Measurements from ENCODE around the gene PPP2R3C.
"Not testable (repeated sequence)": the region's sequence is repeated elsewhere in the genome, so short reads cannot be mapped to it uniquely, and the experiment has no call there.

Gene PPP2R3C

DNA sequence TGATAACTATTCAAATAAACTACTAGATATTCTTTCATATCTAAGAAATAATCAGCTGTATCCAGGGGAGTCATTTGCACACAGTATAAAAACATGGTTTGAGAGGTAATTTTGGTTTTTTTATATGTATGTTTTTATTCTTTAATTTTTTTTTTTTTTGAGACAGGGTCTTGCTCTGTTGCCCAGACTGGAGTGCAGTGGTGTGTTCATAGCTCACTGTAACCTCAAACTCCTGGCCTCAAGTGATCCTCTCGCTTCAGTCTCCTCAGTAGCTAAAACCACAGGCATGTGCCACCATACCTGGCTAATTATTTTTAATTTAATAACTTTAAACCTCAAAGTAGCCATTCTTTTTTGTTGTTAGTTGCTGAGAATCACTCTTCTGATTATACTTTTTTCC is 2.3 kb upstream of the PPP2R3C start:
- DNase-seq (ENCODE audit: low spot score): no peak

DNA sequence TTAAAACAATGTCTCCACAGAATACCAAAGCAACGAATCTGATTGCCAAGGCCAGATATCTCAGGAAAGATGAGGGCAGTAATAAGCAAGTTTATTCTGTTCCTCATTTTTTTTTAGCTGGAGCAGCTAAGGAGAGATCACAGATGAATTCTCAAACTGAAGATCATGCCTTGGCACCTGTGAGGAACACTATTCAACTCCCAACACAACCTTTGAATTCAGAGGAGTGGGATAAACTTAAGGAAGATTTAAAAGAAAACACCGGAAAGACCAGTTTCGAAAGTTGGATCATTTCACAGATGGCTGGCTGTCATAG is 1.6 kb upstream of the PPP2R3C start:
- DNase-seq (ENCODE audit: low spot score): no peak

DNA sequence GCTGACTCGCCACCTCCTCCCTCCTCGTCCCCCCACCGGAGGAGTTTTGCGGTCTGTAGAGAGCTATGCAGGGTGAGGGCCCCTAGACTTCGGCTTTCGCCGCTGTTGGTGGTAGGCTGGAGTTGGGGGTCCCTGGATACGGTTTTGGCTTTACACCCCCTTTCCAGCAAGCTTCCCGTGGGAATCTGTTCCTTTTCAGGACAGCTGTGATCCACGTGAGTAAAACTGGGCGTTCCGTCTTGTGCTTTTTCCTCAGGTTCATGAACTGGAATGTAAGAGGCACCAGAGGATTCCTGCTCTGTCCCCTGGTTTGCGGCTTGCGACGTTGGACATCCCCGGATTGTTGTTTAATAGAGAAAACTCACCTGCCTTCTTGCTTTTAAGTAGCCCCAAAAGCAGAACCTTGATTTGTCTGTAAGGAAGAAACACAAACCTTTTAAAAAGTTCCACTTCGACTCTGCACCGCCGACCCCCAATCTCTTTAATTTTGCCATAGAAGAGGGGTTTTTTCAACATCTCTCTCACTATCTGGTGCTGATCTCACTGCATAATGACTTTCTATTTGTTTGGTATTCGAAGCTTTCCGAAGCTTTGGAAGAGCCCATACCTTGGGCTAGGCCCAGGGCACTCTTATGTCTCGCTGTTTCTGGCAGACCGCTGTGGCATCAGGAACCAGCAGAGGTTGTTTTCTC is 1.1 kb upstream of the PPP2R3C start:
- DNase-seq (ENCODE audit: low spot score): peak; percentile 47

DNA sequence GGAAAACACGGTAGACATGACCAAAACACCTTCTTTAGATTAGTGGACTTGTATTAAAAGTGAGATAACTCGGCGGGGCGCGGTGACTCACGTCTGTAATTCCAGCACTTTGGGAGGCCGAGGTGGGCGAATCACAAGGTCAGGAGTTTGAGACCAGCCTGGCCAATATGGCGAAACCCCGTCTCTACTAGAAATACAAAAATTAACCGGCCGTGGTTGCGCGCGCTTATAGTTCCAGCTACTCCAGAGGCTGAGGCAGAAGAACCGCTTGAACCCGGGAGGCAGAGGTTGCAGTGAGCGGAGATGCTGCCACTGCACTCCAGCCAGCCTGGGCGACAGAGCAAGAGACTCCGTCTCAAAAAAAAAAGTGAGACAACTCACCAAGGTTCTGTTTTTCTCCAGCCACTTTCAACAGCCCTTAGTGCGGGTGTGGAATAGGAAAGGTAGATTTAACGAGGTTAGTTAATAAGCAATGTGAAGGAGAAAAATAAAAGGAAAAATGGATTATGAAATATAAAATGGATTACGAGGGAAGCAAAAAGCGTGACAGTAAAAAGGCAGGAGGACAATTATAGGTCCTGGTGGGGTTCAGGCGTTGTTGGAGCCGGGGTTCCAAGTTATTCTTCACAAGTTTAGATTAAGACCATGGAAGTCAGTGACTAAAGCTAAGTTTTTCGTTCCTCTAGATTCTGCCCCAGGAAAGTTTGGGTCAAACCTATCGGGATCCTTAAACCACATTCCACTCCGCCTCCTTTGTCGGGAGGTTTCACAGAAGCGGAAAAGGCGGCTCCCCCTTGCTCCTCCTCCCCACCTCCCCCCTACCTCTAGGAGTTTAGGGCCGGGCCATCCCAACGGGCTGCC is 534 bp downstream of the PPP2R3C start:
- DNase-seq (ENCODE audit: low spot score): no peak

DNA sequence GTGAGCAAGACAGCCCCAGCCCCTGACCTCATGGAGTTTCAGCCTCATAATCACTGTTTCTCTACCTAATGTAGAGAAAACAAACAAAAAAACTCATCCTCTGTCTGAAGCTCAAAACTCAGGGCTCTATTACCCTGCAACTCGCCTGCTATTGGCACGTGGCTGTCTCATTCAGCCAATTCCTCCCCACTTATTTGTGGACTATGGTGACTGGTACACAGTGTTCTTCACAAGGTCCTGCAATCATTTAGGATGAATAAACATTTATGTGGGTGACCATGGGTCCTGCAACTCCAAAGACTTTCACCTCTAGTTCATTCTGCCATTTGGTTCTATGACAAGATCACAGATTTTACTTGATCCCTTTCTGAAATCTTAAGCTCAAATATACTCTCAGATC is 4.7 kb downstream of the PPP2R3C start:
- no peak for DNase-seq (ENCODE audit: low spot score)

DNA sequence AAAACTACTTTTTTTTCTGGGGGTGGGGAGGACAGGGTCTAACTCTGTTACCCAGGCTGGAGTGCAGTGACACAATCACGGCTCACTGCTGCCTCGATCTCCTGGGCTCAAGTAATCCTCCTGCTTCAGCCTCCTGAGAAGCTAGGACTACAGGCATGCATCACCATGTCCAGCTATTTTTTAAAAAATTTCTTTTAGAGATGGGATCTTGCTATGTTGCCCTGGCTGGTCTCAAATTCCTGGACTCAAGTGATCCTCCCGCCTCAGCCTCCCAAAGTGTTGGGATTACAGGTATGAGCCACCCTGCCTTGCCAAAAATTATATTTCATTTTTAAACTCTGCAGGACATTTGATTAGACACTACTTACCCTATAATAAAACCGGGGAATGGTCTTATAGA is 5.5 kb downstream of the PPP2R3C start:
- no peak for DNase-seq (ENCODE audit: low spot score)

DNA sequence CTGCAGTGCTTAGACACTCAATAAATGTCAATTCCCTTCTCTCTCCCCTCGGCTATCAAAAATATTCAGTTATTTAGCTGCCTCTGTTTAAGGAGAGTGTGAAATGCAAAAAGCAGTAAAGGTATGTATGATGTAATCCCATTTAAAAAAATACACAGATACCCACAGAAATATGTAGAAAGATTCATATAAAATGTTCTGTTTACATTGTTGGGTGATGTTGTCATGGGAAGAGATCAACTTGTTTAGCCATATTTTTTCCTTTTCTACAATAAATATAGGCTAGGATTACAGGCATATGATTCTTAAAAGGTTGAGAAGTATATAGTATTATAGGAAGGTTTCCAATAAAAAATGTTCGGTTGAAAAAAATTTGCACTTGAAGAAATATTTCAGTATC is 7.8 kb downstream of the PPP2R3C start:
- no peak for DNase-seq (ENCODE audit: low spot score)

DNA sequence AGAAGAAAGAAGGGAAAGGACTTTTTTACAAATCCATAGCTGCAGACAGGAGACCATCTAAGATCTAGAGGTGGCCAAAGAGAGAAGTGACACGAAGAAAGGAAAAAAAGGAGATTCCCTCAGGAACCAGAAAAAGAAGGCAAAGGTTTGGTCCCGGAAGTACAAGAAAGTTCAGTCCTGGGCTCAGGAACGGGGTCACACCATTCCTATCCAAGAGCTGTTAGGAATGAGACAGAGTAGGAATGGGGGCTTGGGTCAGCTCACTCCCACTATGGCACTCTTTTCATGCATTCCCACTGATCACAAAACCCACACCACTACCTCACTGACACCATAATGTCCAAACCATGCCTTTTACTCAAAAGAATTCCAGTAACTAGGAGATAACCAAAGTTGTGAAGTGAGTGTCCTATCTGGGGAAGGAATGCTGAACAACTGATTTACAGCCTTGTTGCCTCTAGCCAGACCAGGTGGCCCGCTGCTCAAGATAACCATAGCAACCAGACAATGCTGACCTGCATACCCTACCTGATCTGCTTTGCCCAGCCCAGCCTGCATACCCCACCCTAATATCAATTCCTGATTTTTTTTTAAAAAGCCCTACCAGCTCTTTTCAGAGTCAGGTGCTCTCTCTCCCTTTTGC is 8.4 kb downstream of the PPP2R3C start:
- no peak for DNase-seq (ENCODE audit: low spot score)

DNA sequence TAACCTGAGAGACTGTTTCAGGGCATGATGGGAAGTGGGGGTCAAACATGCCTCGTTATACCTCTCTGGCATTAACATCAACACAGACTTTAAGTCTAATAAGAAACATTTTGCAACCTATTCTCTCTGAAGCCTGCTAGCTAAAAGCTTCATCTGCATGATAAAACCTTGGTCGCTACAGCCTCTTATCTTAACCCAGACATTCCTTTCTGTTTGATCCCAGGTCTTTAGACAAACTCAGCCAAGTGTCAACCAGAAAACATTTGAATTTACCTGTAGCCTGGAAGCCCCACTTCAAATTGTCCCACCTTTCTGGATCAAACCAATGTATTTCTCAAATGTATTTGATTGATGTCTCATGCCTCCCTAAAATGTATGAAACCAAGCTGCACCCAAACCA is 9.1 kb downstream of the PPP2R3C start:
- no peak for DNase-seq (ENCODE audit: low spot score)

DNA sequence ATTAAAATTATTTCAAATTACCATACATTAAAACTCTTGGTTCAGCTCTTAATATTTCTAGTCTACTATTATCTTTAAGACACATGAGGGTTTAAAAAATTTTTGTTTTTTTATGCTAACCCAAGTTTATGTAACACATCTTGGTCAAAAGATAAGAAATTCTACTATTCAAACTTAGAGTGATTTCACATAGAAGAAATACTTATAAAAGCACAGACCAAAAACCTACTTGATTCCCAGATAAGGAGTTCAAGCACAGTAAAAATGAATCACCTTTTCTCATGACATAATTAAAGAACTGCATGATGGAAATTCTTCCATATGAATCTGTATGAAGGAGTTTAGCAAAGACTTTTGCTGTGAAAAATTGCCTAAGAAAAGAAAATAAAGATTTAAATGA is 13.9 kb downstream of the PPP2R3C start:
- no peak for DNase-seq (ENCODE audit: low spot score)

DNA sequence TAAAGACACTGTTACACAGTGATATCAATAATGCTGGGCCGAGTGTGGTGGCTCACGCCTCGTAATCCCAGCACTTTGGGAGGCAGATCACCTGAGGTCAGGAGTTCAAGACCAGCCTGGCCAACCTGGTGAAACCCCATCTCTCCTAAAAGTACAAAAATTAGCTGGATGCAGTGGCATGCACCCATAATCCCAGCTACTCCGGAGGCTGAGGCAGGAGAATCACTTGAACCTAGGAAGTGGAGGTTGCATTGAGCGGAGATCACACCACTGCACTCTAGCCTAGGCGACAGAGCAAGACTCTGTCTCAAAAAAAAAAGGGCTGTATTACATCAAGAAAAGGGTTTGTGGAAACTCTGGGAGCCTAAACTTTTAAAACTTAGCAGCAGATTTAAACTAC is 27.1 kb downstream of the PPP2R3C start:
- DNase-seq (ENCODE audit: low spot score): not testable (repeated sequence)

DNA sequence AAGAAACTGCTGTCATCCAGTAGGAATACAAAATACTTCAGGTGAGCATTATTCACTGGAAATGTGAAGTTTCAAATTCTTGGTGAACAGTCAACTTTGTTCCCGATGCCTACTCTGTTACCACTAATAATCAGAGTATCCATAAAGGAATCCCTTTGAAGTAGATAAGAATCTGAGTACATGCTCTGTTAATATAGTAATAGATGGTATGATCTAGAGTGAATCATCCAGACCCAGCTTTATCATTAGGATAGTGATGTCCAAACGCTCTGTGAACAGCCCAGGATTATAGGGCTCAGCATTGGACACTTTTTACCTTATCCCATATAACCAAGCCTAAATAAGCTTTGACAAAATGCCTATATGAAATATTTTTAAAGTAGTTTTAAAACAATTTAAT is 33.3 kb downstream of the PPP2R3C start:
- DNase-seq (ENCODE audit: low spot score): no peak

DNA sequence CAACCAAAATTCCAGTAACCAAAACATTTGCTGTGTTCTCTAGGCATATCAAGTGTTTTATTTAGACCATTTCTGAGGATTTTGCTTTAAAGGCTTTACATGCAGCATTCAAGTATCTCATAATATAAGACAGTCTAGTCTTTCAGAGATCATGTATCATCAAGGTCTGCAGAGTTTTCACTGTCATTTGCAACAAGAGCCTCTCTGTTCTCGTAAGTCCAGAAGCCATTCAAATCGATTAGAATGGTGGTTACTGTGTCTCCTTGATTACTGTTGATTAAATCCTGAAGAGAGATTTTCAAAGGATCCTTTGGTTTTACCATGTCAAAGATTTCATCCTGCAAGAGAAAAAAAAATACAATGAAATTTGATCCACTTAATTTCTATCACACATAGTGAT is 36.3 kb downstream of the PPP2R3C start:
- no peak for DNase-seq (ENCODE audit: low spot score)

DNA sequence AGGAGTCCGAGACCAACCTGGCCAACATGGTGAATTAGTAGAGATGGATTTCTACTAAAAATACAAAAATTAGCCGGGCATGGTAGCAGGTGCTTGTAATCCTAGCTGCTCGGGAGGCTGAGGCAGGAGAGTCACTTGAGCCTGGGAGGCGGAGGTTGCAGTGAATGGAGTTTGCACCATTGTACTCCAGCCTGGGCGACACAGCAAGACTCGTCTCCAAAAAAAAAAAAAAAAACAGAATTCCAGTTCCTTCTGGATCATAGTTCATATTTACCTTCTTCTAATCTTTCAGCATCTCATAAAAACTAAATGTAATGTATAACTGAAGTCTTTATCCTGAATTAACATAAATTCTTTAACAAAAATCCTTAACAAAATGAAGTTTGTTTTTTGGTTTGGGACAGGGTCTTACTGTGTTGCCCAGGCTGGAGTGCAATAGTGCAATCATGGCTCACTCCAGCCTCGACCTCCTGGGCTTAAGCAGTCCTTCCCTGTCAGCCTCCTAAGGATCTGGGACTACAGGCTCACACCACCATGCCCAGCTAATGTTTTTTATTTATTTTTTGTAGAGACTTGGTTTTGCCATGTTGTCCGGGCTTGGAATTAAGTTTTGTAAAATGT is 38.1 kb downstream of the PPP2R3C start:
- DNase-seq (ENCODE audit: low spot score): no peak

DNA sequence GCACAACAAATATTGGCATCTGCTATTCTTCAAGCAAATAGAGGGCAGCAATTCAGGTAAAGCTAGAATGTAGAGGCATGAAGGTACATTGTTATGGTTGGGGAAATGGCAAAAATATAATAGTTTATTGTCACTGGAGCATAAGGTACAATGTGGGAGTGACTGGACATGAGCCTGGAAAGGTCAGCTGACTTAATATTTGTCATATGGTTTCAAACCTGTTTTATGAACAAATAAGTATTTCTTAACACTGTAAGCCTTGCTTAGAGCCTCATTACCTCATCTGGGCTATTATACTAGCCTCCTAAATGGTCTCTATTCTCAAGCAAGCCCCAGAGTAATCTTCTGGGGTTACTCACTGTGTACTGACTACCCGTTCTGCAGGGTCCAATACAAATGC is 42.0 kb downstream of the PPP2R3C start:
- DNase-seq (ENCODE audit: low spot score): no peak

DNA sequence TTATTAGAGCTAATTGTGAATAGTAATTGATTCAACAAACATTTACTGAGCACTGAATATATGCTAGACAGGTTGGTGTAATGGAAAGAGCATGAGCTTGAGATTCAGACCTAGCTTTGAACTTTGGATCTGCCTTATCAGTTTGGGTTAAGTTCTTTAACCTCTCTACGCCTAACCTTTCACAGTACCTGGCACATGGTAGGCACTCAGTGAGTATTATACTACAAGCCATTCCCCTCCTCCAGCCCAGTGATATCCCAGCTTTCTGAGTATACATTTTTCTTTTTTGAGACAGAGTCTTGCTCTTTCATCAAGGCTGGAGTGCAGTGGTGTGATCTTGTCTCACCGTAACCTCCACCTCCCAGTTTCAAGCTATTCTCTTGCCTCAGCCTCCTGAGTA is 43.7 kb downstream of the PPP2R3C start:
- no peak for DNase-seq (ENCODE audit: low spot score)

DNA sequence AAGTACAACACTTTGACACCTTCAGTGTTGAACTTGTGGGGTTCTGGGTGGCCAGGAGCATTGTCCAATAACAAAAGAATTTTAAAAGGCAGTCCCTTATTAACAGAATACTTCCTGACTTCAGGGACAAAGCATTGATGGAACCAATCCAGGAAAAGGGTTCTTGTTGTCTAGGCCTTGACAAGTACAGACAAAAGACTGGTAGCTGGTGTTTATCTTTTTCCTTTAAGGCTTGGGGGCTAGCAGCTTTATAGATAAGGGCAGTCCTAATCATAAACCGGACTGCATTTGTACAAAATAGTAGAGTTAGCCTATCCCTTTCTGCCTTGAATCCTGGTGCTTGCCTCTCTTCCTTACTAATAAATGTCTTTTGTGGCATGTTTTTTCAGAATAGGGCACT is 48.3 kb downstream of the PPP2R3C start:
- DNase-seq (ENCODE audit: low spot score): no peak

DNA sequence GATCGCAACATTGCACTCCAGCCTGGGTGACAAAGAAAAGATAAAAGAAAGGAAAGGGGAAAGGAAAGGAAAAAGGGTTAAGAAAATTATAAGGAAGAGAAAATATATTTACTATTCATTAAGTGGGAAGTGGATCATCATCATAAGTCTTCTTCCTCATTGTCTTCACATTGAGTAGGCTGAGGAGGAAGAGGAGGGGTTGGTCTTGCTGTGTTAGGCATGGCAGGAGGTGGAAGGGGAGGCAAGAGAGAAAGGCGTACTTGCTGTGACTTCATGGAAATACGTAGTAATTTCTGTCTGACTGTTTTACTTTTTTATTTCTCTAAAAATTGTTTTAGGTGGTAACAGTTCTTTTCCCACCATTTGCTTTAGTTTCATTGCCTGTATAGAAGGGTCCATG is 49.6 kb downstream of the PPP2R3C start:
- no peak for DNase-seq (ENCODE audit: low spot score)

DNA sequence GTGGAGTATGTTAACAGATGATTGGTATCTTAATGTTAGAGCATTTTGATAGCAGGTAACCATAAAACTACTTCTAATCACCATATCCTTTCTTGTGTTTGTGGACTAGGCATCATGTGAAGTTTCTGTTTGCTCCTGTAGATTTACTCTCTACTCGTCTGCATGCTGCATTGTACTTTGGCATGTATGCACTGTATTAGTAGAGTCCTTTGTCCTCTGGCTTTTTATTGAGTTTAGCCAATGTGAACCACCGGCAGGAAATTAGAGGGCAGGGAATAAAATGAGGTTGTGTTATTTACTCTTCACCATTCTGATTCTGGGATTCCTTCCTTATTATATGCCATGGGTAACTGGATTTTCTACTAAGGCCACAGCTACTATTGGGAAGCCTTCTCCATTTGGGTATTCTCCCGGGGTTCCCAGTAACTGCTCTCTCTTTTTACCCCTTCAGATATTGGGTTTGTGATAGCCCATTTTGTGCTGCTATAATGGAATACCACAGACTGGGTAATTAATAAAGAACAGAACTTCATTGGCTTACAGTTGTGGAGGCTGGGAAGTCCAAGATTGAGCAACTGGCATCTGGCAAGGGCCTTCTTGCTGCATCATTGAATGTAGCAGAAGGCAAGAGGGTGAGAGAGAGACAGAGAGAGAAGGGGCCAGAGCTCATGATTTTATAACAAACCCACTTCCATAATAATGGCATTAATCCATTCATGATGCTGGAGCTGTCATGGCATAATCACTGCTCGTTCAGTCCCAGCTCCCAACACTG is 53.4 kb downstream of the PPP2R3C start:
- DNase-seq (ENCODE audit: low spot score): no peak

DNA sequence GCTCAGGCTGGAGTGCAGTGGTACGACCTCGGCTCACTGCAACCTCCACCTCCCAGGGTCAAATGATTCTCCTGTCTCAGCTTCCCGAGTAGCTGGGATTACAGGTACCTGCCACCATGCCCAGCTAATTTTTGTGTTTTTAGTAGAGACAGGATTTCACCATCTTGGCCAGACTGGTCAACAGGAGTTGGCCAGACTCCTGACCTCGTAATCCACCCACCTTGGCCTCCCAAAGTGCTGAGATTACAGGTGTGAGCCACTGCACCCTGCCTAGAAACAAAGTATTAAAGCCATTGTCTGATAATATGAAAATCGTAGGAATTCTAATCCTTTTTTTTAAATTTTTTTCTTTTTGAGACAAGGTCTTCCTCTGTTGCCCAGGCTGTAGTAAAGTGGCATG is 56.1 kb downstream of the PPP2R3C start:
- DNase-seq (ENCODE audit: low spot score): not testable (repeated sequence)

DNA sequence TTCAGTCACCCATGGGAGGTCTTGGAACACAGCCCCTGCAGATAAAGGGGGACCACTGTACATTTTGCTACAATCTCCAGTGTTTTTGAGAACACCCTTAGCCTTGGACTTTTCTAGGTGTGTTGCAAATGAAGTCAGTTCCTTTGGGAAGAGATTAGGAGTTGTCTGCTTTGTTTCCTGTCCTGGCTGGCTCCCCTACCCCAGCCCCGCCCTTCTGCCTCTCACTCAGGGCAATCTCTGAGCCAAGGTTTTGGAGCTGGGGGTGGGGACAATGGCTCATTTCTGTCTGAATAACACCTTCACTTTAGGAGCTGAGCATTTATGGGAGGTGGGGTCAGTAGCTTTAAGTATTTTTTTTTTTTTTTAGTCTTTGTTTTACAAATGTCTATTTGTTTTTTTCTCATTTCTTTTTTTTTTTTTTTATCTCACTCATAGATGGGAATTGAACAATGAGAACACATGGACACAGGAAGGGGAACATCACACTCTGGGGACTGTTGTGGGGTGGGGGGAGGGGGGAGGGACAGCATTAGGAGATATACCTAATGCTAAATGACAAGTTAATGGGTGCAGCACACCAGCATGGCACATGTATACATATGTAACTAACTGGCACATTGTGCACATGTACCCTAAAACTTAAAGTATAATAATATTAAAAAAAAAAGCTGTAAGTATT is 60.5 kb downstream of the PPP2R3C start:
- DNase-seq (ENCODE audit: low spot score): not testable (repeated sequence)

DNA sequence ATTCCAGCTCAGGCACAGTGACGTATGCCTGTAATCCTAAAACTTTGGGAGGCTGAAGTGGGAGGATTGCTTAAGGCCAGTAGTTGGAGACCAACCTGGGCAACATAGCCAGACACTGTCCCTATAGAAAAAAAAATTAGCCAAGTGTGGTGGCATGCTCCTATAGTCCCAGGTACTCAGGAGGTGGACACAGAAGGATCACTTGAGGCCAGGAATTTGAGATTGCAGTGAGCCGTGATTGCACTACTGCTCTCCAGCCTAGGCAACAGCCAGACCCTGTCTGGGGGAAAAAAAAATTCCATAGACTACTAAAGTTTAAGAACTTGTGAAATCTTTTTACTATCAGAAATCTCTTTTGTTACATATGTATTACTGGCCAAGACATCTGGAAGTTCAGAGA is 69.2 kb downstream of the PPP2R3C start:
- no peak for DNase-seq (ENCODE audit: low spot score)
